ENCODE measurements around the gene RASD1.
"Not testable (repeated sequence)": the region's sequence is repeated elsewhere in the genome, so short reads cannot be mapped to it uniquely, and the experiment has no call there.

The RASD1 gene

GRCh38 chr17:17466511-17466910 is 29.7 kb downstream of the RASD1 start:
- TF ChIP-seq CTCF (IDR thresholded peaks at IDR 0.05; ENCODE audit: low read depth, low read length, missing control alignments), result no peak
- in situ Hi-C loops (cut with HindIII; ENCODE audit: low sequenced_read_pairs), result no loop called here
- no peak overlapping the region for H3K4me3 ChIP-seq (ENCODE audit: low read depth, low read length)
- no peak for DNase-seq (ENCODE audit: low read depth)

- DNase-seq (ENCODE audit: low read depth); in situ Hi-C loops (cut with HindIII; ENCODE audit: low sequenced_read_pairs); H3K4me3 ChIP-seq (ENCODE audit: low read depth, low read length): not testable (repeated sequence)
Observed at GRCh38 chr17:17465878-17466277, 30.3 kb downstream of the RASD1 start.

DNA sequence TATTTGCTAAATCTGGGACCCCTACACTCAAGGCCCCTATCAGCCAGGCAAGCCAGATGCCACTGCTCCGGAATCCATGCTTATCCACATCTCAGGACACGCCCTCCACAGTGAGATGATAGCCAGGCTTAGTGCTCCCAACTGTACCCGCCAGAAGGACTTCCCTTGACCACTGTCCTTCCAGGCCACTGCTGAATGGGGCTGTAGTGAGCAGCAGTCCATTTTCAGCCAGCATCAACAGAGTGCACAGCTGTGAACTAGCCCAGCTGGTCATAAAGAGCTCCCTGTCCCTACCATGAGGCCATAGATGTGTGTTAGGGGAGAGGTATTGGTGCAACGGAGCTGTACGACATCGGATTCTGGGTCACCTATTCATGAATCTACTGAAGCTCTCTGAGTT is 32.4 kb downstream of the RASD1 start:
- DNase-seq (ENCODE audit: low read depth), result no peak
- H3K4me3 ChIP-seq (ENCODE audit: low read depth, low read length), result no peak overlapping the region
- in situ Hi-C loops (cut with HindIII; ENCODE audit: low sequenced_read_pairs), result no loop called here
- TF ChIP-seq CTCF (IDR thresholded peaks at IDR 0.05; ENCODE audit: low read depth, low read length, missing control alignments), result no peak

- TF ChIP-seq CTCF (IDR thresholded peaks at IDR 0.05; ENCODE audit: low read depth, low read length, missing control alignments), result no peak
- in situ Hi-C loops (cut with HindIII; ENCODE audit: low sequenced_read_pairs), result no loop called here
- DNase-seq (ENCODE audit: low read depth), result no peak
- no peak overlapping the region for H3K4me3 ChIP-seq (ENCODE audit: low read depth, low read length)
Observed at GRCh38 chr17:17462048-17462824, 34.0 kb downstream of the RASD1 start.

- in situ Hi-C loops (cut with HindIII; ENCODE audit: low sequenced_read_pairs), result no loop called here
- no peak overlapping the region for H3K4me3 ChIP-seq (ENCODE audit: low read depth, low read length)
- TF ChIP-seq CTCF (IDR thresholded peaks at IDR 0.05; ENCODE audit: low read depth, low read length, missing control alignments), result no peak
- DNase-seq (ENCODE audit: low read depth), result no peak
Observed at GRCh38 chr17:17460038-17460437, 36.2 kb downstream of the RASD1 start.

DNA sequence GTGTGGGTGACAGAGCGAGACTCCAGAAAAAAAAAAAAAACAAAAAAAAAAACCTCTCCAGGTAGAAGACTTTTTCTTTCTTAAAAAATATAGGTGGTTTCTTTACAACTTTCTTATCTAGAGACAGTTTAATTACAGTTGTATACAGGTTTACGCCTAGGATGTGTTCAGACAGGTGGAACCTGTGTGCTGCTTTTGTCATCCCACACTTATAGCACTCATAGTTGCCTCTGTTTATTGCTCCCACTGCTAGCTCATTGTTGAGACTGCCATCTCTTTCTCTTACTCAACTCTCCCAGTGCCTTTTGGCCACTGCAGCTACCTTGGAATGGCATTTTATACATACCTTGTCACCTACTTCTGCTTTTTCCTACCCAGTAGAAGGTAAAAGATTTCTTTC is 38.5 kb downstream of the RASD1 start:
- no peak for TF ChIP-seq CTCF (IDR thresholded peaks at IDR 0.05; ENCODE audit: low read depth, low read length, missing control alignments)
- in situ Hi-C loops (cut with HindIII; ENCODE audit: low sequenced_read_pairs), result loop anchor here (5.0 kb wide), 1 partner anchor 75 kb away; no protein-coding TSS in a partner anchor
- H3K4me3 ChIP-seq (ENCODE audit: low read depth, low read length), result no peak overlapping the region
- no peak for DNase-seq (ENCODE audit: low read depth)

DNA sequence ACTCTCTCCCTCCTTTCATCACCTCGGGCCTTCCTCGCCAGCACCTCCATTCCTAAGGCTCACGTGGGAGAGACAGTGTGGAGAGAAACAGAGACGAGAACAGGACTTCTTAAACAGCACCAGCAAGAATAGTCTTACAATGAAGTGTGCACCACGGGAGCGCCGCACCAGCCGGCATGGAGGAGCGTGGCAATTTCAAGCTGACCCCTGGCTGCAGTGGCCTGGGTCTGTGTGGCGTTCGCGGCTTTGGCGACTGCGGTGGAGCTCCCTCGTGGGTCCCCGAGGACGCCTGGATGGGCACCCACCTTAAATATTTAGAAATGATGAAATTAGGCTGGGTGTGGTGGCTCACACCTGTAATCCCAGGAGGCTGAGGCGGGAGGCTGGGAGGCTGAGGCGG is 39.9 kb downstream of the RASD1 start:
- in situ Hi-C loops (cut with HindIII; ENCODE audit: low sequenced_read_pairs), result loop anchor here (5.0 kb wide), 1 partner anchor 74 kb away; no protein-coding TSS in a partner anchor
- H3K4me3 ChIP-seq (ENCODE audit: low read depth, low read length), result no peak overlapping the region
- TF ChIP-seq CTCF (IDR thresholded peaks at IDR 0.05; ENCODE audit: low read depth, low read length, missing control alignments), result no peak
- DNase-seq (ENCODE audit: low read depth), result no peak

Data from astrocyte of the cerebellum (primary cell).